ENCODE measurements around the gene NUCKS1.
"Not testable (repeated sequence)": the region's sequence is repeated elsewhere in the genome, so short reads cannot be mapped to it uniquely, and the experiment has no call there.

The NUCKS1 gene

GRCh38 chr1:205726619-205727125, 23.3 kb downstream of the NUCKS1 start:
- no peak for DNase-seq

GRCh38 chr1:205725514-205725913, 24.5 kb downstream of the NUCKS1 start:
- no peak for DNase-seq

GRCh38 chr1:205720740-205721139, 29.2 kb downstream of the NUCKS1 start:
- not testable (repeated sequence) for DNase-seq

- no peak for DNase-seq
Observed at GRCh38 chr1:205719762-205720161, 30.2 kb downstream of the NUCKS1 start.

- DNase-seq, result no peak
Observed at GRCh38 chr1:205719015-205719414, 31.0 kb downstream of the NUCKS1 start.

- DNase-seq, result no peak
Observed at GRCh38 chr1:205716371-205717132, 33.4 kb downstream of the NUCKS1 start.

GRCh38 chr1:205715628-205716027, 34.4 kb downstream of the NUCKS1 start:
- DNase-seq, result no peak

- DNase-seq, result no peak
Observed at GRCh38 chr1:205714906-205715246, 35.1 kb downstream of the NUCKS1 start.

- DNase-seq, result no peak
Observed at GRCh38 chr1:205714190-205714905, 35.6 kb downstream of the NUCKS1 start.

GRCh38 chr1:205711105-205712048, 38.6 kb downstream of the NUCKS1 start:
- DNase-seq, result peak; percentile 74

- DNase-seq, result no peak
Observed at GRCh38 chr1:205710201-205711062, 39.5 kb downstream of the NUCKS1 start.

GRCh38 chr1:205709640-205710039, 40.3 kb downstream of the NUCKS1 start:
- DNase-seq, result no peak

- DNase-seq, result no peak
Observed at GRCh38 chr1:205709059-205709398, 41.0 kb downstream of the NUCKS1 start.

- no peak for DNase-seq
Observed at GRCh38 chr1:205706601-205707502, 43.1 kb downstream of the NUCKS1 start.

GRCh38 chr1:205704903-205705302, 45.1 kb downstream of the NUCKS1 start:
- DNase-seq, result no peak

GRCh38 chr1:205703072-205703471, 46.9 kb downstream of the NUCKS1 start:
- DNase-seq, result no peak

GRCh38 chr1:205701891-205702290, 48.1 kb downstream of the NUCKS1 start:
- no peak for DNase-seq

GRCh38 chr1:205701420-205701819, 48.6 kb downstream of the NUCKS1 start:
- DNase-seq, result no peak

GRCh38 chr1:205700865-205701401, 49.0 kb downstream of the NUCKS1 start:
- DNase-seq, result no peak

GRCh38 chr1:205699416-205699815, 50.6 kb downstream of the NUCKS1 start:
- DNase-seq, result no peak

- DNase-seq, result no peak
Observed at GRCh38 chr1:205698921-205699320, 51.1 kb downstream of the NUCKS1 start.
